Suprapubic skin (tissue), 4 donors: ENCODE results near the gene LIPJ. TPM values are rescaled to one million over a fixed set of nuclear protein-coding genes. Genes with fewer than 3 reads are reported as not detected.

Experiments used
- DNase-seq, 2 donors: peaks; one replicate each; pipeline ENCODE4 v3.0.0-alpha.2; 2019; ENCODE audit warnings: low spot score in 2 of 2
- H3K27ac ChIP-seq: fragments of 200-600 bp; sonication (generic); one replicate; pipeline ENCODE4 v1.5.1; 2019
- H3K27me3 ChIP-seq: fragments of 200-600 bp; sonication (generic); one replicate; pipeline ENCODE4 v1.5.1; 2019
- H3K36me3 ChIP-seq: fragments of 200-600 bp; sonication (generic); one replicate; pipeline ENCODE4 v1.5.1; 2019
- H3K4me1 ChIP-seq: fragments of 200-600 bp; sonication (generic); one replicate; pipeline ENCODE4 v1.5.1; 2019
- H3K4me3 ChIP-seq: fragments of 200-600 bp; sonication (generic); one replicate; pipeline ENCODE4 v1.5.1; 2019; ENCODE audit warnings: mild to moderate bottlenecking
- H3K9me3 ChIP-seq: fragments of 200-600 bp; sonication (generic); one replicate; pipeline ENCODE4 v1.5.1; 2019
- CTCF ChIP-seq, 2 donors: fragments of 200-600 bp in 1 of 2; fragments of 450-650 bp in 1 of 2; sonication (generic) in 1 of 2; IDR thresholded peaks; one replicate each; pipeline ENCODE4 v1.5.1; 2016 to 2019; ENCODE audit warnings: antibody characterized with exemption in 2 of 2, mild to moderate bottlenecking in 1 of 2, moderate library complexity in 1 of 2
- EP300 ChIP-seq: sonication (generic); formaldehyde crosslinking; IDR thresholded peaks from one replicate; pipeline ENCODE4 v1.6.1; 2017; ENCODE audit warnings: antibody characterized with exemption
- POLR2A ChIP-seq, 2 donors: fragments of 450-650 bp; IDR thresholded peaks; one replicate each; pipeline ENCODE4 v1.6.1; 2017; ENCODE audit warnings: antibody characterized with exemption in 2 of 2, mild to moderate bottlenecking in 2 of 2, moderate library complexity in 2 of 2
- POLR2AphosphoS5 ChIP-seq, 3 donors: sonication (generic); formaldehyde crosslinking; IDR thresholded peaks; one replicate each; pipeline ENCODE4 v1.6.1; 2017; ENCODE audit warnings: antibody characterized with exemption in 3 of 3
- WGBS: methylation state at CpG from one replicate; pipeline ENCODE4 v1.1.5; 2018; 5-methylcytosine and 5-hydroxymethylcytosine counted together
- total RNA-seq, 4 donors: library from RNA; depleted of rRNA; stranded (reverse); fragments of >200 nt; gene quantifications; one replicate each; pipeline ENCODE4 v1.1.0, GENCODE V29; 2016

Gene LIPJ
- total RNA-seq, 4 donors from 2014 or later, result 0.15 to 0.48 (median 0.37) TPM

DNA sequence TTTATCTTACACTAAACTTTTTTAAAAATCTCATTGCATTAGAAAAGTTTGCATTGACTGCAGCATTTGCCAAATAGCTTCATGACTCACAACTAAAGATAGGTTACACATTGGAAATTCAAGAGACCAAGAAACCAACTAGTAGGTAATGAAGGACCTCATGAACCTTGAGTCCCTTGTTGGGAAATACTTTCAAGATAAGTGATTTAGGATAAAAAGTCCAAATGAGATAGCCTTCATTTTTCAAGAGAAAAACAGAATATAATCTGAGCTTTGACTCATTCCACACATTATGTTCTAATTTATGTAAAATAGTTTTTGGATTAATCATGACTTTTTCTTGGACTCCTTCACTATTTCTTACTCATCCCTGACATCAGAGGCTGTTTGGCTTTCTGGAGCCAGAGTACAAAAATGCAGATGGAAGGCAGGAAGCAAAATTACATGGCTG is 64.6 kb downstream of the LIPJ start:
- TF ChIP-seq CTCF (IDR thresholded peaks at IDR 0.05), result no peak
- TF ChIP-seq POLR2A (IDR thresholded peaks at IDR 0.05), result no peak
- no peak for TF ChIP-seq EP300
- TF ChIP-seq POLR2AphosphoS5 (IDR thresholded peaks at IDR 0.05), result no peak
- H3K27me3 ChIP-seq, result no peaks in the 10 kb centered on the region
- H3K27ac ChIP-seq, result no peak overlapping the region
- H3K36me3 ChIP-seq, result no peaks in the 10 kb centered on the region
- no peak overlapping the region for H3K4me3 ChIP-seq
- no peak for DNase-seq
- H3K9me3 ChIP-seq, result no peaks in the 10 kb centered on the region
- no peaks in the 10 kb centered on the region for H3K4me1 ChIP-seq

DNA sequence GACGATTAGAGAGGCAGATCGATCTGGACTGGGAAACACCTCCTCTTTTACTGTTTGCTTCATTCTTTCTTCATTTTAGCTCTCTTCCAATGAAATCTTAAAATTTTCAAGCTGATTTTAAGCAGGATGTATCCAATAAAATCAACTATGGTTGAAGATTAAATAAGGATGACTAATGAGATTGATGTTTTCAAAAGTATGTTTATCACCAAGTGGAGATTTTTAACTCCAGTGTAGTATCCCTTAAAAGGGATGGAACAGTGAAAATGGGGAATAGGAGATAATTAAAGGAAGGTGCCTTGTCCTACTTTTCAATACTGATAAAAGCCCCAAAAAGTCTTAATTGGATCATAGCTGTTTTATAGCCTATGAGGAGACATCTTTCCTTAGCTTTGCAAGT is 66.1 kb downstream of the LIPJ start:
- Histone ChIP-seq H3K4me1 (no peaks in the 10 kb centered on the region), H3K36me3 (no peaks in the 10 kb centered on the region), H3K4me3 (no peak overlapping the region), H3K27me3 (no peaks in the 10 kb centered on the region), H3K9me3 (no peaks in the 10 kb centered on the region), H3K27ac (no peak overlapping the region)
- TF ChIP-seq POLR2AphosphoS5 (IDR thresholded peaks at IDR 0.05) (no peak), CTCF (IDR thresholded peaks at IDR 0.05) (no peak), EP300 (no peak), POLR2A (IDR thresholded peaks at IDR 0.05) (no peak)
- 90% methylated on average over 2 of the region's 2 CpGs for WGBS
- no peak for DNase-seq

Other genes with a start within 250 kb of the LIPJ start
- gene RNLS, start 3.4 kb upstream of the LIPJ start, total RNA-seq, result 10 to 100 TPM in 3 of 4 donors, 1 to 10 TPM in 1; 9.8 to 23.7 (median 19.2) TPM
- not detected for gene LIPF, start 77.7 kb downstream of the LIPJ start, total RNA-seq
- gene LIPK, start 119.5 kb downstream of the LIPJ start, total RNA-seq, result 10 to 100 TPM in 3 of 4 donors, 1 to 10 TPM in 1; 2.6 to 23.4 (median 18.0) TPM
- gene LIPN, start 173.3 kb downstream of the LIPJ start, total RNA-seq, result 10 to 100 TPM in 3 of 4 donors, 1 to 10 TPM in 1; 7.2 to 42.8 (median 30.1) TPM
- 10 to 100 TPM; 16.7 to 34.9 (median 29.4) TPM for gene LIPM, start 216.0 kb downstream of the LIPJ start, total RNA-seq